Gastroesophageal sphincter (tissue), 4 donors: ENCODE results near the gene KRTAP10-12. TPM values are rescaled to one million over a fixed set of nuclear protein-coding genes. Genes with fewer than 3 reads are reported as not detected.
"Not testable (repeated sequence)": the region's sequence is repeated elsewhere in the genome, so short reads cannot be mapped to it uniquely, and the experiment has no call there.

ENCODE experiments used
- ATAC-seq: fragments of 150-250 bp; one replicate; pipeline ENCODE4 v1.9.1; 2016; ENCODE audit warnings: mild to moderate bottlenecking, moderate library complexity
- H3K27ac ChIP-seq, 4 donors: fragments of 200-600 bp; sonication (generic) in 3 of 4; 1 replicate in 3 of 4; 2 replicates in 1 of 4; pipeline ENCODE4 v1.5.1; 2016 to 2019
- H3K27me3 ChIP-seq: fragments of 200-600 bp; sonication (generic); one replicate; pipeline ENCODE4 v1.5.1; 2019
- H3K36me3 ChIP-seq, 2 donors: fragments of 200-600 bp; sonication (generic); one replicate each; pipeline ENCODE4 v1.5.1; 2019; ENCODE audit warnings: control low read depth in 1 of 2
- H3K4me1 ChIP-seq, 3 donors: fragments of 200-600 bp; sonication (generic); 1 replicate in 2 of 3; 2 replicates in 1 of 3; pipeline ENCODE4 v1.5.1; 2016 to 2019; ENCODE audit warnings: control low read depth in 2 of 3
- H3K4me3 ChIP-seq, 2 donors: fragments of 200-600 bp; sonication (generic); one replicate each; pipeline ENCODE4 v1.5.1; 2019; ENCODE audit warnings: mild to moderate bottlenecking in 1 of 2, moderate library complexity in 1 of 2
- H3K9me3 ChIP-seq, 3 donors: fragments of 200-600 bp; sonication (generic); one replicate each; pipeline ENCODE4 v1.5.1; 2017 to 2019; ENCODE audit warnings: control low read depth in 2 of 3
- EP300 ChIP-seq: sonication (generic); formaldehyde crosslinking; IDR thresholded peaks from one replicate; pipeline ENCODE4 v1.6.1; 2017; ENCODE audit warnings: antibody characterized with exemption, mild to moderate bottlenecking
- POLR2A ChIP-seq, 2 donors: fragments of 450-650 bp; IDR thresholded peaks; one replicate each; pipeline ENCODE4 v1.6.1; 2017; ENCODE audit warnings: antibody characterized with exemption in 2 of 2, mild to moderate bottlenecking in 2 of 2, moderate library complexity in 1 of 2
- POLR2AphosphoS5 ChIP-seq: sonication (generic); formaldehyde crosslinking; IDR thresholded peaks from one replicate; pipeline ENCODE4 v1.6.1; 2017; ENCODE audit warnings: antibody characterized with exemption
- WGBS, 2 donors: methylation state at CpG; one replicate each; pipeline ENCODE4 v1.1.5; 2018; ENCODE audit warnings: low coverage in 1 of 2; 5-methylcytosine and 5-hydroxymethylcytosine counted together
- total RNA-seq, 4 donors: library from RNA; depleted of rRNA; stranded (reverse); fragments of >200 nt; gene quantifications; one replicate each; pipeline ENCODE4 v1.1.0, GENCODE V29; 2016
- TF ChIP-seq, protein P1 (sequence below), 4 experiments: fragments of 200-600 bp in 2 of 4; fragments of 450-650 bp in 2 of 4; sonication (generic) in 1 of 4; IDR thresholded peaks; one replicate each; pipeline ENCODE4 v1.5.1; 2017 to 2019; ENCODE audit warnings: antibody characterized with exemption in 4 of 4, mild to moderate bottlenecking in 2 of 4, moderate library complexity in 2 of 4

KRTAP10-12 gene, protein sequence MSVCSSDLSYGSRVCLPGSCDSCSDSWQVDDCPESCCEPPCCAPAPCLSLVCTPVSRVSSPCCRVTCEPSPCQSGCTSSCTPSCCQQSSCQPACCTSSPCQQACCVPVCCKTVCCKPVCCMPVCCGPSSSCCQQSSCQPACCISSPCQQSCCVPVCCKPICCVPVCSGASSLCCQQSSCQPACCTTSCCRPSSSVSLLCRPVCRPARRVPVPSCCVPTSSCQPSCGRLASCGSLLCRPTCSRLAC
- total RNA-seq = not detected

GRCh38 chr21:44697172-44697810 lies at the start of gene KRTAP10-12:
TSS of gene KRTAP10-12 (plus strand) at chr21:44697172. CDS start at chr21:44697202, 30 bp downstream.
- WGBS, 2 donors = 30 to 31% methylated on average over 3 to 7 of the region's 21 CpGs

GRCh38 chr21:44647222-44647552 lies 49.8 kb upstream of the KRTAP10-12 start:
- no peak overlapping the region for H3K4me3 ChIP-seq
- WGBS, 2 donors = 20% methylated on average over 1 of the region's 8 CpGs; no CpG with 5 or more reads in 1 of the 2 donors
- H3K4me1 ChIP-seq = no peaks in the 10 kb centered on the region
- no peak for ATAC-seq
- no peaks in the 10 kb centered on the region for H3K36me3 ChIP-seq
- no peak for TF ChIP-seq POLR2A (IDR thresholded peaks at IDR 0.05)
- TF ChIP-seq POLR2AphosphoS5 = no peak
- TF ChIP-seq, protein P1, sequence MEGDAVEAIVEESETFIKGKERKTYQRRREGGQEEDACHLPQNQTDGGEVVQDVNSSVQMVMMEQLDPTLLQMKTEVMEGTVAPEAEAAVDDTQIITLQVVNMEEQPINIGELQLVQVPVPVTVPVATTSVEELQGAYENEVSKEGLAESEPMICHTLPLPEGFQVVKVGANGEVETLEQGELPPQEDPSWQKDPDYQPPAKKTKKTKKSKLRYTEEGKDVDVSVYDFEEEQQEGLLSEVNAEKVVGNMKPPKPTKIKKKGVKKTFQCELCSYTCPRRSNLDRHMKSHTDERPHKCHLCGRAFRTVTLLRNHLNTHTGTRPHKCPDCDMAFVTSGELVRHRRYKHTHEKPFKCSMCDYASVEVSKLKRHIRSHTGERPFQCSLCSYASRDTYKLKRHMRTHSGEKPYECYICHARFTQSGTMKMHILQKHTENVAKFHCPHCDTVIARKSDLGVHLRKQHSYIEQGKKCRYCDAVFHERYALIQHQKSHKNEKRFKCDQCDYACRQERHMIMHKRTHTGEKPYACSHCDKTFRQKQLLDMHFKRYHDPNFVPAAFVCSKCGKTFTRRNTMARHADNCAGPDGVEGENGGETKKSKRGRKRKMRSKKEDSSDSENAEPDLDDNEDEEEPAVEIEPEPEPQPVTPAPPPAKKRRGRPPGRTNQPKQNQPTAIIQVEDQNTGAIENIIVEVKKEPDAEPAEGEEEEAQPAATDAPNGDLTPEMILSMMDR (IDR thresholded peaks at IDR 0.05) = no peak
- TF ChIP-seq EP300 = no peak
- peaks cover 50% of the 10 kb centered on the region for H3K27me3 ChIP-seq
- peaks cover 0 to 32% (median 0%) of the 10 kb centered on the region in 3 donors for H3K9me3 ChIP-seq
- no peak overlapping the region for H3K27ac ChIP-seq

More at GRCh38 chr21:44697172-44697810, at the start of gene KRTAP10-12:
- not testable (repeated sequence) for H3K4me1 ChIP-seq, H3K4me3 ChIP-seq, H3K27ac ChIP-seq, H3K36me3 ChIP-seq, ATAC-seq
- peaks cover 75% of the 10 kb centered on the region for H3K27me3 ChIP-seq
- H3K9me3 ChIP-seq = peaks cover 0 to 30% (median 0%) of the 10 kb centered on the region in 3 donors

- Histone ChIP-seq H3K27ac (no peak overlapping the region), H3K36me3 (no peaks in the 10 kb centered on the region), H3K27me3 (peaks cover 50% of the 10 kb centered on the region), H3K9me3 (peaks cover 0 to 21% (median 0%) of the 10 kb centered on the region in 3 donors), H3K4me1 (no peaks in the 10 kb centered on the region), H3K4me3 (no peak overlapping the region)
- 70 to 75% methylated on average over 2 to 4 of the region's 33 CpGs for WGBS, 2 donors
- ATAC-seq = no peak
- TF ChIP-seq POLR2A (IDR thresholded peaks at IDR 0.05) (no peak), EP300 (no peak), POLR2AphosphoS5 (no peak)
- TF ChIP-seq, protein P1 (IDR thresholded peaks at IDR 0.05) = no peak
Observed at GRCh38 chr21:44648557-44649311, 48.2 kb upstream of the KRTAP10-12 start.

DNA sequence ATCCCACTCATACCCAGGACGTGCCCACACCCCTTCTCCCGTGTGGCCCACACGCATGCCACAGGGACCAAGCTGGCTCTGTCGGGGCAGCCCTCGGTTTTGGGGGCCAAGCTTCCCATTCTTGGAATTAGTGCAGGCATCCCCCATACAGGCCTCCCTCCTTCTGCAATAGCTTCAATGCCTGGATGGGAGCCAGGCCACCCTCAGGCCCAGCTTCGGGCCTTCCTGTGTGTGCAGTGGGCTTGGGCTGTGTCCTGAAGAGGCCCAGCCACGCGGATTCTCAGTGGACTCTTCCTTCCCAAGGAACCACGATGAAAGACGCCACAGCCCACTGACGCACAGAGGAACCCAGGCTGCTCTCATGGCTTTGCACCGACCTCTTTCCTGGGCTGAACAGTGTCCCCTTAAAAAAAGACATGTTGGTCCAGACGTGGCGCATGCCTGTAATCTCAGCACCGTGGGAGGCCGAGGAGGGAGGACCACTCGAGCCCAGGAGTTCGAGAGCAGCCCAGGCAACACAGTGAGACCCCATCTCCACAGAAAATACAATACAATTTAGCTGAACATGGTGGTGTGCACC lies 47.4 kb upstream of the KRTAP10-12 start:
- Histone ChIP-seq H3K4me1 (no peaks in the 10 kb centered on the region), H3K27ac (no peak overlapping the region), H3K27me3 (peaks cover 54% of the 10 kb centered on the region), H3K4me3 (no peak overlapping the region), H3K9me3 (peaks cover 0 to 12% (median 0%) of the 10 kb centered on the region in 3 donors), H3K36me3 (no peaks in the 10 kb centered on the region)
- no peak for ATAC-seq
- WGBS, 2 donors = 66 to 81% methylated on average over 3 to 8 of the region's 18 CpGs
- TF ChIP-seq, protein P1 (IDR thresholded peaks at IDR 0.05) = no peak
- TF ChIP-seq POLR2AphosphoS5 (no peak), EP300 (no peak), POLR2A (IDR thresholded peaks at IDR 0.05) (no peak)

DNA sequence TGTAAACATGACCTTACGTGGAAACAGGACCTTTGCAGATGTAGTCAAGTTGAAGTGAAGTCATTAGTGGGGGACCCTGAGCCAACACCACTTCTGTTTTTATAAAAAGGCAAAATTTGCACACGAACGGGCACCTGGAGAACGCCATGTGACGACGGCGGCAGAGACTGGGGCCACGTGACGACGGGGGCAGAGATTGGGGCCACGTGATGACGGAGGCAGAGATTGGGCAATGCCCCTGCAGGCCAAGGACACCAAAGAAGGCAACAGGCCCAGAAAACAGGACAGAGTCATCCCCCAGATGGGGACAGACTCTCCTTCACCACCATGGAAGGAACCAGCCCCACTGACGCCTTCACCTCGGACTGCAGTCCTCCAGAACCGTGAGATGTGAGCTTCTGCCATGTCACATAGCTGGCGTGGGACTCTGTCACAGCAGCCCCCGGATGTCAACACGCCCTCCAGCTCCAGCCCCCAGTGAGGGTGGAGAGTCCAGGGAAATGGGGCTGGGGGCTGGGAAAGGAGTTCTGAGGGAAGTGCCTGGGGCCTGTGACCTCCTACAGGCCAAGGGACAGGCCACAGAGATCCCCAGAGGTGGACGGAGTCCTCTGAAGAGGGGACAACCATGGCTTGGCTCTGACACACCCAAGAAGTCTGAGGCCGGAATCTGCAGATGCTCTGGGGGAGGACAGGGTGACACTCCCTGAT lies 46.6 kb upstream of the KRTAP10-12 start:
- no peaks in the 10 kb centered on the region for H3K4me1 ChIP-seq
- H3K4me3 ChIP-seq = no peak overlapping the region
- 88 to 90% methylated on average over 9 to 12 of the region's 20 CpGs for WGBS, 2 donors
- TF ChIP-seq POLR2A (IDR thresholded peaks at IDR 0.05) (no peak), POLR2AphosphoS5 (no peak), EP300 (no peak)
- TF ChIP-seq, protein P1 (IDR thresholded peaks at IDR 0.05) = no peak
- H3K36me3 ChIP-seq = no peaks in the 10 kb centered on the region
- no peak overlapping the region for H3K27ac ChIP-seq
- peaks cover 0 to 4% (median 0%) of the 10 kb centered on the region in 3 donors for H3K9me3 ChIP-seq
- ATAC-seq = no peak
- H3K27me3 ChIP-seq = peaks cover 56% of the 10 kb centered on the region
